Measurements from ENCODE around the gene LDAH.
"Not testable (repeated sequence)": the region's sequence is repeated elsewhere in the genome, so short reads cannot be mapped to it uniquely, and the experiment has no call there.

LDAH gene

DNA sequence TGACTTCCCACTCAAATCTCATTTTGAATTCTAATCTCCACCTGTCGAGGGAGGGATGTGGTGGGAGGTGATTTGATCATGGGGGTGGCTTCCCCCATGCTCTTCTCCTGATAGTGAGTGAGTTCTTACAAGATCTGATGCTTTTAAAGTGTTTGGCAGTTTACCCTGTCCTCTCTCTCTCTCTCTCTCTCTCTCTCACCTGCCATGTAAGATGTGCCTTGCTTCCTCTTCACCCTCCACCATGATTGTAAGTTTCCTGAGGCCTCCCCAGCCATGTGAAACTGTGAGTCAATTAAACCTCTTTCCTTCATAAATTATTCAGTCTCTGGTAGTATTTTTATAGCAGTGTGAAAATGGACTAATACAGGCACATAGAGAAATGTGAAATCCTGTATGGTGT, 7.0 kb upstream of the LDAH start:
- Histone ChIP-seq H3K36me3 (ENCODE audit: insufficient read depth, low read length) (no peaks in the 10 kb centered on the region), H3K9ac (ENCODE audit: low read length) (no peak overlapping the region), H3K4me3 (ENCODE audit: low read depth in 1 of 2, low read length in 2 of 2) (no peak overlapping the region), H3K27ac (ENCODE audit: low read depth, low read length) (no peak overlapping the region), H3K9me3 (ENCODE audit: low read length) (no peaks in the 10 kb centered on the region), H3K27me3 (ENCODE audit: control insufficient read depth in 1 of 2, insufficient read depth in 2 of 2, low read length in 2 of 2) (no peaks in the 10 kb centered on the region), H3K4me1 (ENCODE audit: insufficient read depth, low read length) (no peaks in the 10 kb centered on the region)

- H3K36me3 ChIP-seq (ENCODE audit: insufficient read depth, low read length): no peaks in the 10 kb centered on the region
- H3K27ac ChIP-seq (ENCODE audit: low read depth, low read length): no peak overlapping the region
- H3K27me3 ChIP-seq (ENCODE audit: control insufficient read depth in 1 of 2, insufficient read depth in 2 of 2, low read length in 2 of 2): no peaks in the 10 kb centered on the region
- H3K9me3 ChIP-seq (ENCODE audit: low read length): no peaks in the 10 kb centered on the region
- no peak overlapping the region for H3K4me3 ChIP-seq (ENCODE audit: low read depth in 1 of 2, low read length in 2 of 2)
- peaks cover 3% of the 10 kb centered on the region for H3K4me1 ChIP-seq (ENCODE audit: insufficient read depth, low read length)
- H3K9ac ChIP-seq (ENCODE audit: low read length): no peak overlapping the region
Measured at GRCh38 chr2:20823917-20824316, 1.0 kb upstream of the LDAH start.

DNA sequence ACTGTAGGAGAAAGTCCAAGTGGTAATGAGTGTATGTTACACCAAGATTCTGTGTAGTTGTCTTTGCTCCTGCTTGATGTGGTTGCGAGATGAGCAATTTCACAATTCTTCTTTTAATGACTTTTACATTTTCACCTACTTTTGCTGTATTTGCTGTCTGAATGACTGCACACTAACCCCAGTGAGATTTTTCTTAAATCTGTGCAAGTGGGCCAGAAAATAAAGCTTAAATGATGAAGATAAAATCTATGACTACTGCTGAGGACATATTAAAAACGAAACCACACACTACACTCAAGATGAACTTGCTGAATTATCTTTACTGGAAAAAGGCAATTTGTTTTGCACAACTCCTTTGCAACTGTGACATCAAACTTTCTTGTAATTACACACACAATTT, 4.1 kb downstream of the LDAH start:
- H3K4me1 ChIP-seq (ENCODE audit: insufficient read depth, low read length): peaks cover 3% of the 10 kb centered on the region
- no peak overlapping the region for H3K9ac ChIP-seq (ENCODE audit: low read length)
- H3K9me3 ChIP-seq (ENCODE audit: low read length): no peaks in the 10 kb centered on the region
- H3K27ac ChIP-seq (ENCODE audit: low read depth, low read length): no peak overlapping the region
- no peaks in the 10 kb centered on the region for H3K27me3 ChIP-seq (ENCODE audit: control insufficient read depth in 1 of 2, insufficient read depth in 2 of 2, low read length in 2 of 2)
- H3K36me3 ChIP-seq (ENCODE audit: insufficient read depth, low read length): no peaks in the 10 kb centered on the region
- no peak overlapping the region for H3K4me3 ChIP-seq (ENCODE audit: low read depth in 1 of 2, low read length in 2 of 2)

DNA sequence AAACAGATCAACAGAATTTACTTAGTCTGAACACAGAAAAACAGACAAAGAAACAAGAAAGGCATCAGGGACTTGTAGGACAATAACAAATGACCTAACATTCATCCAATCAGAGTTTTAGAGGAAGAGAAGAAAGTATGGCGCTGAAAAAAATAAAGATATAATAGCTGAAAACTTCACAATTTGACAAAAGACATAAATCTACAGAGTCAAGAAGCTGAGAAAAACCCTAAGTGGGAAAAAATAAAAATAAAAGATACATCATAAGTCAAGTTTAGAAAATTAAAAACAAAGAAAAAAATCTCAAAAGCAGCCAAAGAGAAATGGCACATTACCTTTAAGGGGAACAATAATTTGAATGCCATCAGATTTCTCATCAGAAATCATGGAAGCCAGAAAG, 7.7 kb downstream of the LDAH start:
- no peaks in the 10 kb centered on the region for H3K4me1 ChIP-seq (ENCODE audit: insufficient read depth, low read length)
- no peaks in the 10 kb centered on the region for H3K36me3 ChIP-seq (ENCODE audit: insufficient read depth, low read length)
- H3K9ac ChIP-seq (ENCODE audit: low read length): no peak overlapping the region
- H3K4me3 ChIP-seq (ENCODE audit: low read depth in 1 of 2, low read length in 2 of 2): no peak overlapping the region
- H3K9me3 ChIP-seq (ENCODE audit: low read length): no peaks in the 10 kb centered on the region
- H3K27me3 ChIP-seq (ENCODE audit: control insufficient read depth in 1 of 2, insufficient read depth in 2 of 2, low read length in 2 of 2): no peaks in the 10 kb centered on the region
- H3K27ac ChIP-seq (ENCODE audit: low read depth, low read length): no peak overlapping the region

DNA sequence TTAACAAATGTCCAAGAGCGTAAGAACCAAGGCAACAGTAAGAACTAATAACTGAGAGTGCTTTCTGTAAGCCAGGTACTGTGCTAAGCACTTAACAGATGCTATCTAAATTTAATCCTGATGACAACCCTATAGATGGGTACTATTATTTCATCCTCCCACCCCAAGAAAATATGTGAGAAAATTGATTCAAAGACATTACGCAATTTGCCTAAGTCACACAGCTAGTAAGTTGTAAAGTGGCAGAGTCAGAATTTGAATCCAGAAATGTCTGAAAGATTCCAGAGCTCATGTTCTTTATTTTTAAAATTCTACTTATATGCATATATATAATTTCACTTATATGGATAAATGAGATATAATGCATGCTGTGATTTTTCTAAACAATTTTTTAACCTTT, 10.1 kb downstream of the LDAH start:
- no peaks in the 10 kb centered on the region for H3K27me3 ChIP-seq (ENCODE audit: control insufficient read depth in 1 of 2, insufficient read depth in 2 of 2, low read length in 2 of 2)
- no peaks in the 10 kb centered on the region for H3K36me3 ChIP-seq (ENCODE audit: insufficient read depth, low read length)
- H3K4me1 ChIP-seq (ENCODE audit: insufficient read depth, low read length): no peaks in the 10 kb centered on the region
- no peak overlapping the region for H3K9ac ChIP-seq (ENCODE audit: low read length)
- H3K4me3 ChIP-seq (ENCODE audit: low read depth in 1 of 2, low read length in 2 of 2): no peak overlapping the region
- no peak overlapping the region for H3K27ac ChIP-seq (ENCODE audit: low read depth, low read length)
- no peaks in the 10 kb centered on the region for H3K9me3 ChIP-seq (ENCODE audit: low read length)

DNA sequence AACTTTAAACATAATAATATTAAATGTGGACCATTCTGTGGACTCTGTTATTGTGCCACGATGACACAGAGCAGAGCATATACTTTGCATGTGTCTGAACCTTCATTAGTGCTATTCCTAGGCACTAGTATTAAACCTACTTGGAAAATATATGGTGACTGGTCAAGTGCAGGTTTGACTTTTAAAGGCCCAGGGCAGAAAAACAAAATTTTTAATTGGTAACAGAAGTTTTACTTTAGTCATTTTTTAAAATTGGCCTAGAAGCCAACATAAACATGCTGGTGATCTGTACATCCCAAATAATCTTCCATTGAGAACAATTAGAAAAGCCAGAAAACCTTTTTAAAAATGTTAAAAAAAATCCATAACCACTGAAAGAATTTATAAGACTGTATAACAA, 16.6 kb downstream of the LDAH start:
- no peak overlapping the region for H3K9ac ChIP-seq (ENCODE audit: low read length)
- H3K36me3 ChIP-seq (ENCODE audit: insufficient read depth, low read length): peaks cover 4% of the 10 kb centered on the region
- no peak overlapping the region for H3K4me3 ChIP-seq (ENCODE audit: low read depth in 1 of 2, low read length in 2 of 2)
- H3K27me3 ChIP-seq (ENCODE audit: control insufficient read depth in 1 of 2, insufficient read depth in 2 of 2, low read length in 2 of 2): no peaks in the 10 kb centered on the region
- no peaks in the 10 kb centered on the region for H3K9me3 ChIP-seq (ENCODE audit: low read length)
- no peak overlapping the region for H3K27ac ChIP-seq (ENCODE audit: low read depth, low read length)
- no peaks in the 10 kb centered on the region for H3K4me1 ChIP-seq (ENCODE audit: insufficient read depth, low read length)

DNA sequence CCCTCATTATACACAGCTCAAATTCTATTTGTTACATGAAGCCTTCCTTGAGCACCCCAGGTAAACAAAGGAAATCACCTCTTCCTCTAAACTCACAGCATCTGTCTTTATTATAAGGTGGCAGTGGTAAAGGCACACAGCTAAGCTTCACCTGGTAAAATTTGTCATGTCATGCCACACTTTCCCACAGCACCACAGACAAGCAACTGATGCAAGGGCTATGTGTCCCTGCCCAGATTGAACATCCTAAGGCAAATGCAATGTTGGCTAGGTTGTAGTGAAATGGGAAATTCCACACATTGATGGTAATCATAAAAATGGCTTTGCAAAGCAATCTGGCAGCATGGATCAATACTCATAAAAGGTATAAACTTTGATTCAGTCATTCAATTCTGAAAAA, 18.9 kb downstream of the LDAH start:
- Histone ChIP-seq H3K4me3 (ENCODE audit: low read depth in 1 of 2, low read length in 2 of 2) (no peak overlapping the region), H3K36me3 (ENCODE audit: insufficient read depth, low read length) (peaks cover 5% of the 10 kb centered on the region), H3K27me3 (ENCODE audit: control insufficient read depth in 1 of 2, insufficient read depth in 2 of 2, low read length in 2 of 2) (no peaks in the 10 kb centered on the region), H3K4me1 (ENCODE audit: insufficient read depth, low read length) (no peaks in the 10 kb centered on the region), H3K9me3 (ENCODE audit: low read length) (no peaks in the 10 kb centered on the region), H3K9ac (ENCODE audit: low read length) (no peak overlapping the region), H3K27ac (ENCODE audit: low read depth, low read length) (no peak overlapping the region)

GRCh38 chr2:20803226-20803682, 19.6 kb downstream of the LDAH start:
- peaks cover 5% of the 10 kb centered on the region for H3K36me3 ChIP-seq (ENCODE audit: insufficient read depth, low read length)
- no peak overlapping the region for H3K4me3 ChIP-seq (ENCODE audit: low read depth in 1 of 2, low read length in 2 of 2)
- H3K27me3 ChIP-seq (ENCODE audit: control insufficient read depth in 1 of 2, insufficient read depth in 2 of 2, low read length in 2 of 2): no peaks in the 10 kb centered on the region

DNA sequence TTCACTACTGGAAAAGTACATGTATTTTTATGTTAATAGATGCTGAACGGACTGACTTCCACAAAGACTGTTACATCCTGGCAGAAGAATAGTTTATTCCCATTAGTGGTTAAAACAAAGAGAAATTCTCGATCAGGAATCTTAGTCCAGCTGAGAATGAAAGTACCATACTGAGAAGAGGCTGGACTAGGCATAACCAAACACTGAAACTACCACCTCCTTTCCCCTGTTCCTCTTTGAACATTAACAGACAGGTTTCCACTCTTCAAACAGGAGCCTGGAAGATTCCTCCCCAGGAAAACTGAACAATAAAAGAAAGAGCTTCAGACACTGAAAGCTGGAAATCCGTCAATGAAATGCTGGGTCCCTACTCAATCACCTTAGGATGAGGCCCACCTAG, 25.8 kb downstream of the LDAH start:
- H3K4me1 ChIP-seq (ENCODE audit: insufficient read depth, low read length): no peaks in the 10 kb centered on the region
- H3K9ac ChIP-seq (ENCODE audit: low read length): no peak overlapping the region
- H3K4me3 ChIP-seq (ENCODE audit: low read depth in 1 of 2, low read length in 2 of 2): no peak overlapping the region
- H3K9me3 ChIP-seq (ENCODE audit: low read length): no peaks in the 10 kb centered on the region
- no peak overlapping the region for H3K27ac ChIP-seq (ENCODE audit: low read depth, low read length)
- H3K36me3 ChIP-seq (ENCODE audit: insufficient read depth, low read length): peaks cover 5% of the 10 kb centered on the region
- H3K27me3 ChIP-seq (ENCODE audit: control insufficient read depth in 1 of 2, insufficient read depth in 2 of 2, low read length in 2 of 2): no peaks in the 10 kb centered on the region

More at GRCh38 chr2:20803226-20803682, 19.6 kb downstream of the LDAH start:
- H3K27ac ChIP-seq (ENCODE audit: low read depth, low read length): no peak overlapping the region
- no peaks in the 10 kb centered on the region for H3K9me3 ChIP-seq (ENCODE audit: low read length)
- no peaks in the 10 kb centered on the region for H3K4me1 ChIP-seq (ENCODE audit: insufficient read depth, low read length)
- no peak overlapping the region for H3K9ac ChIP-seq (ENCODE audit: low read length)

DNA sequence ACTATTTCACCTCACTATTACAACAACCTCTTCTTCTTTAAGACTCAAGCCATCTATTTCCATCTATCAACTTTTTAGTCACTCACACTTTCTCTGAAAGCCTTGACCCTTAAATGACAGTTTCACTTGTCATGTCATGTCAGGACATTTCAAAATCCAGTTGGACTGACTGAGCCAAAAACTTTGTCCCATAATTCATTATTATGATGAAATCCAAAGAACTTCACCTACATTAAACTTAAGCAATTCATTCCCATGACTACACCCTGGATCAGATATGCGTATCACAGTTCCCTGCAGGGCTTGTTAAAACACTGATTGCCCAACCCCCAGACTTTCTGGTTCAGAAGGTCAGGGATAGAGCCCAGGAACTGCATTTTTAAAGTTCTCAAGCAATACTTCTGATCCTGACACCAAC, 26.5 kb downstream of the LDAH start:
- Histone ChIP-seq H3K4me1 (ENCODE audit: insufficient read depth, low read length) (no peaks in the 10 kb centered on the region), H3K4me3 (ENCODE audit: low read depth in 1 of 2, low read length in 2 of 2) (no peak overlapping the region), H3K27ac (ENCODE audit: low read depth, low read length) (no peak overlapping the region), H3K9me3 (ENCODE audit: low read length) (no peaks in the 10 kb centered on the region), H3K27me3 (ENCODE audit: control insufficient read depth in 1 of 2, insufficient read depth in 2 of 2, low read length in 2 of 2) (no peaks in the 10 kb centered on the region), H3K36me3 (ENCODE audit: insufficient read depth, low read length) (peaks cover 1% of the 10 kb centered on the region), H3K9ac (ENCODE audit: low read length) (no peak overlapping the region)

GRCh38 chr2:20793944-20794343, 29.0 kb downstream of the LDAH start:
- not testable (repeated sequence) for H3K4me1 ChIP-seq (ENCODE audit: insufficient read depth, low read length); H3K27ac ChIP-seq (ENCODE audit: low read depth, low read length); H3K9ac ChIP-seq (ENCODE audit: low read length); H3K36me3 ChIP-seq (ENCODE audit: insufficient read depth, low read length); H3K4me3 ChIP-seq (ENCODE audit: low read depth in 1 of 2, low read length in 2 of 2); H3K9me3 ChIP-seq (ENCODE audit: low read length); H3K27me3 ChIP-seq (ENCODE audit: control insufficient read depth in 1 of 2, insufficient read depth in 2 of 2, low read length in 2 of 2)

DNA sequence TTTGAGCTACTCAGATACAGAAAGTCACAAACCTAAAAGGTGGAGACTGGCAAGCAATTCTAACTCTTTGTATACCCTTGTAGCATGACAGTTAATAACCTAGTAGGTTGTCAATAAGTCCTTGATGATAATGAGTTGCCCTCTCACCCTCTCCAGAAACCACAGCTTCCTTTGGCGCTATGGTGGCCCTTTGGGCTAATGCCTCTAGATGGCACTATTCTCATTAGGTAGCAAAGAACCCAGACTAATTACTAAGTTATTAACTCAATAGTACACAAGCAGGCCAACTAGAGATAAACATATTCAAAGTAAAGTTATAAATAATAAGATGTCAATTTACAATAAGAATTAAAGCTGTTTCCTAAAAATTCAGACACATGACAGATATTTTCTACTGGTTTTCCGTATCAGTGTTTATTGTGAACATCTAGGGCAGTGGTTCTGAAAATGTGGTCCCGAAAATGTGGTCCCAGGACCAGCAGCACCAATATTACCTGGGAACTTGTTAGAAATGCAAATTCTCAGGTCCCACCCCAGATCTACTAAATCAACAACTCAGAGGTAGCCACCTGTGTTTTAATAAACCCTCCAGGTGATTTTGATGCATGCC, 41.1 kb downstream of the LDAH start:
- Histone ChIP-seq H3K4me3 (ENCODE audit: low read depth in 1 of 2, low read length in 2 of 2) (no peak overlapping the region), H3K4me1 (ENCODE audit: insufficient read depth, low read length) (no peaks in the 10 kb centered on the region), H3K27me3 (ENCODE audit: control insufficient read depth in 1 of 2, insufficient read depth in 2 of 2, low read length in 2 of 2) (no peaks in the 10 kb centered on the region), H3K36me3 (ENCODE audit: insufficient read depth, low read length) (no peaks in the 10 kb centered on the region), H3K9ac (ENCODE audit: low read length) (no peak overlapping the region), H3K27ac (ENCODE audit: low read depth, low read length) (no peak overlapping the region), H3K9me3 (ENCODE audit: low read length) (no peaks in the 10 kb centered on the region)
